Measurements from ENCODE around the gene CALML3. TPM values are rescaled to one million over a fixed set of nuclear protein-coding genes. Genes with fewer than 3 reads are reported as not detected.

Gene CALML3
- total and polyA plus RNA-seq, 2 donors (not counting 1 experiment from before 2014, with no cell fraction given) = not detected

GRCh38 chr10:5573968-5574641 is 49.3 kb downstream of the CALML3 start:
- H3K4me2 ChIP-seq (replicated peaks; ENCODE audit: low read depth, low read length, poor library complexity, severe bottlenecking) = no peak overlapping the region
- CTCF ChIA-PET = interaction anchor here (1.2 kb wide), 1 partner anchor 9 kb away, joined by 3 read pairs; no protein-coding TSS in a partner anchor
- no peak for ATAC-seq (ENCODE audit: low read depth)
- no peaks in the 10 kb centered on the region for H3K36me3 ChIP-seq (replicated peaks in 1 of 2; ENCODE audit: control extremely low read depth in 1 of 2, control insufficient read depth in 1 of 2, extremely low read depth in 1 of 2, insufficient read depth in 2 of 2, low read length in 1 of 2)
- no peak overlapping the region for H3K27ac ChIP-seq (ENCODE audit: low read length in 2 of 2)
- H3K9me3 ChIP-seq (ENCODE audit: control extremely low read depth in 1 of 3, control insufficient read depth in 2 of 3, insufficient read depth in 1 of 3, low read length in 2 of 3) = no peaks in the 10 kb centered on the region
- no peaks in the 10 kb centered on the region for H3K79me2 ChIP-seq (ENCODE audit: control insufficient read depth, insufficient read depth, low read length)
- WGBS (ENCODE audit: insufficient coverage) = 82% methylated on average over 17 of the region's 20 CpGs
- H3K27me3 Mint-ChIP-seq = peaks cover 4% of the 10 kb centered on the region
- intact Hi-C loops (cut with micrococcal nuclease) = no loop called here
- no peak overlapping the region for H3K27ac Mint-ChIP-seq
- DNase-seq = no peak
- H3K4me3 ChIP-seq (ENCODE audit: control extremely low read depth in 1 of 5, extremely low read depth in 1 of 5, insufficient read depth in 1 of 5, low read depth in 2 of 5, low read length in 4 of 5) = no peak overlapping the region
- TF ChIP-seq, protein P1, sequence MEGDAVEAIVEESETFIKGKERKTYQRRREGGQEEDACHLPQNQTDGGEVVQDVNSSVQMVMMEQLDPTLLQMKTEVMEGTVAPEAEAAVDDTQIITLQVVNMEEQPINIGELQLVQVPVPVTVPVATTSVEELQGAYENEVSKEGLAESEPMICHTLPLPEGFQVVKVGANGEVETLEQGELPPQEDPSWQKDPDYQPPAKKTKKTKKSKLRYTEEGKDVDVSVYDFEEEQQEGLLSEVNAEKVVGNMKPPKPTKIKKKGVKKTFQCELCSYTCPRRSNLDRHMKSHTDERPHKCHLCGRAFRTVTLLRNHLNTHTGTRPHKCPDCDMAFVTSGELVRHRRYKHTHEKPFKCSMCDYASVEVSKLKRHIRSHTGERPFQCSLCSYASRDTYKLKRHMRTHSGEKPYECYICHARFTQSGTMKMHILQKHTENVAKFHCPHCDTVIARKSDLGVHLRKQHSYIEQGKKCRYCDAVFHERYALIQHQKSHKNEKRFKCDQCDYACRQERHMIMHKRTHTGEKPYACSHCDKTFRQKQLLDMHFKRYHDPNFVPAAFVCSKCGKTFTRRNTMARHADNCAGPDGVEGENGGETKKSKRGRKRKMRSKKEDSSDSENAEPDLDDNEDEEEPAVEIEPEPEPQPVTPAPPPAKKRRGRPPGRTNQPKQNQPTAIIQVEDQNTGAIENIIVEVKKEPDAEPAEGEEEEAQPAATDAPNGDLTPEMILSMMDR (IDR thresholded peaks at IDR 0.05) = no peak
- no peak for TF ChIP-seq EZH2 (IDR thresholded peaks at IDR 0.05; ENCODE audit: borderline replicate concordance, insufficient read depth, low read depth, low read length, poor library complexity, severe bottlenecking)
- H2AFZ ChIP-seq (ENCODE audit: insufficient read depth, low read depth, low read length, poor library complexity, severe bottlenecking) = no peak overlapping the region
- H3K9ac ChIP-seq (ENCODE audit: low read length) = no peak overlapping the region
- H3K4me1 ChIP-seq (ENCODE audit: control insufficient read depth in 2 of 2, insufficient read depth in 2 of 2, low read length in 2 of 2) = no peaks in the 10 kb centered on the region
- no peaks in the 10 kb centered on the region for H3K4me1 Mint-ChIP-seq
- peaks cover 0 to 3% (median 0%) of the 10 kb centered on the region in 4 experiments for H3K27me3 ChIP-seq (replicated peaks in 1 of 4; ENCODE audit: control extremely low read depth in 1 of 4, control insufficient read depth in 3 of 4, insufficient read depth in 4 of 4, low read length in 3 of 4)
- POLR2A ChIA-PET = no interaction called here
- no peaks in the 10 kb centered on the region for H3K9me3 Mint-ChIP-seq (ENCODE audit: insufficient read depth)
- H4K20me1 ChIP-seq (ENCODE audit: control insufficient read depth, insufficient read depth, low read length, poor library complexity, severe bottlenecking) = no peaks in the 10 kb centered on the region
- H3K4me3 Mint-ChIP-seq = no peak overlapping the region

GRCh38 chr10:5574642-5575131 is 49.9 kb downstream of the CALML3 start:
- ATAC-seq (ENCODE audit: low read depth) = no peak
- peaks cover 3% of the 10 kb centered on the region for H3K4me1 Mint-ChIP-seq
- H3K9ac ChIP-seq (ENCODE audit: low read length) = no peak overlapping the region
- H3K27me3 ChIP-seq (replicated peaks in 1 of 4; ENCODE audit: control extremely low read depth in 1 of 4, control insufficient read depth in 3 of 4, insufficient read depth in 4 of 4, low read length in 3 of 4) = peaks cover 0 to 3% (median 0%) of the 10 kb centered on the region in 4 experiments
- H2AFZ ChIP-seq (ENCODE audit: insufficient read depth, low read depth, low read length, poor library complexity, severe bottlenecking) = no peak overlapping the region
- TF ChIP-seq EZH2 (IDR thresholded peaks at IDR 0.05; ENCODE audit: borderline replicate concordance, insufficient read depth, low read depth, low read length, poor library complexity, severe bottlenecking) = no peak
- TF ChIP-seq, protein P1 (IDR thresholded peaks at IDR 0.05) = no peak
- H3K36me3 ChIP-seq (replicated peaks in 1 of 2; ENCODE audit: control extremely low read depth in 1 of 2, control insufficient read depth in 1 of 2, extremely low read depth in 1 of 2, insufficient read depth in 2 of 2, low read length in 1 of 2) = no peaks in the 10 kb centered on the region
- no peak overlapping the region for H3K4me3 ChIP-seq (ENCODE audit: control extremely low read depth in 1 of 5, extremely low read depth in 1 of 5, insufficient read depth in 1 of 5, low read depth in 2 of 5, low read length in 4 of 5)
- H3K27ac ChIP-seq (ENCODE audit: low read length in 2 of 2) = no peak overlapping the region
- peaks cover 7% of the 10 kb centered on the region for H3K27me3 Mint-ChIP-seq
- H3K4me3 Mint-ChIP-seq = no peak overlapping the region
- intact Hi-C loops (cut with micrococcal nuclease) = no loop called here
- 98% methylated on average over 14 of the region's 14 CpGs for WGBS (ENCODE audit: insufficient coverage)
- CTCF ChIA-PET = no interaction called here
- no peak overlapping the region for H3K4me2 ChIP-seq (replicated peaks; ENCODE audit: low read depth, low read length, poor library complexity, severe bottlenecking)
- no peaks in the 10 kb centered on the region for H4K20me1 ChIP-seq (ENCODE audit: control insufficient read depth, insufficient read depth, low read length, poor library complexity, severe bottlenecking)
- POLR2A ChIA-PET = no interaction called here
- H3K27ac Mint-ChIP-seq = no peak overlapping the region
- H3K79me2 ChIP-seq (ENCODE audit: control insufficient read depth, insufficient read depth, low read length) = no peaks in the 10 kb centered on the region
- no peak for DNase-seq
- H3K4me1 ChIP-seq (ENCODE audit: control insufficient read depth in 2 of 2, insufficient read depth in 2 of 2, low read length in 2 of 2) = no peaks in the 10 kb centered on the region
- no peaks in the 10 kb centered on the region for H3K9me3 Mint-ChIP-seq (ENCODE audit: insufficient read depth)
- no peaks in the 10 kb centered on the region for H3K9me3 ChIP-seq (ENCODE audit: control extremely low read depth in 1 of 3, control insufficient read depth in 2 of 3, insufficient read depth in 1 of 3, low read length in 2 of 3)

Measured in B cell (primary cell).